ENCODE measurements around the gene SYT9.

SYT9 gene
- 0 to 0.54 reads per million in 2 donors for total RNA-seq

- DNase-seq = peak in 1 of 5 experiments; percentile 42
Measured at GRCh38 chr11:7251836-7252682, at the start of gene SYT9. TSS of gene SYT9 (plus strand) at chr11:7251904. CDS start at chr11:7252187, 283 bp downstream.

GRCh38 chr11:7202412-7202811, 49.3 kb upstream of the SYT9 start:
- no peak for DNase-seq

- no peak for DNase-seq
Measured at GRCh38 chr11:7204778-7205177, 46.9 kb upstream of the SYT9 start.

- no peak for DNase-seq
Measured at GRCh38 chr11:7208391-7208790, 43.3 kb upstream of the SYT9 start.

- no peak for DNase-seq
Measured at GRCh38 chr11:7219491-7219890, 32.2 kb upstream of the SYT9 start.

- DNase-seq = no peak
Measured at GRCh38 chr11:7220636-7221035, 31.1 kb upstream of the SYT9 start.

- no peak for DNase-seq
Measured at GRCh38 chr11:7222619-7223018, 29.1 kb upstream of the SYT9 start.

- DNase-seq = no peak
Measured at GRCh38 chr11:7239877-7240276, 11.8 kb upstream of the SYT9 start.

- no peak for DNase-seq
Measured at GRCh38 chr11:7245341-7245740, 6.4 kb upstream of the SYT9 start.

GRCh38 chr11:7246179-7246578, 5.5 kb upstream of the SYT9 start:
- no peak for DNase-seq

- DNase-seq = no peak
Measured at GRCh38 chr11:7250166-7250565, 1.5 kb upstream of the SYT9 start.

- no peak for DNase-seq
Measured at GRCh38 chr11:7251487-7251835, 243 bp upstream of the SYT9 start.

GRCh38 chr11:7252683-7253213, 1.0 kb downstream of the SYT9 start:
- DNase-seq = no peak

GRCh38 chr11:7253800-7254199, 2.1 kb downstream of the SYT9 start:
- DNase-seq = no peak

- no peak for DNase-seq
Measured at GRCh38 chr11:7254731-7255291, 3.1 kb downstream of the SYT9 start.

GRCh38 chr11:7256943-7257342, 5.2 kb downstream of the SYT9 start:
- DNase-seq = no peak

- no peak for DNase-seq
Measured at GRCh38 chr11:7257724-7258123, 6.0 kb downstream of the SYT9 start.

- DNase-seq = no peak
Measured at GRCh38 chr11:7261578-7261977, 9.9 kb downstream of the SYT9 start.

GRCh38 chr11:7262672-7263071, 11.0 kb downstream of the SYT9 start:
- DNase-seq = no peak

- no peak for DNase-seq
Measured at GRCh38 chr11:7263842-7264241, 12.1 kb downstream of the SYT9 start.

GRCh38 chr11:7268758-7269157, 17.1 kb downstream of the SYT9 start:
- DNase-seq = no peak

GRCh38 chr11:7270233-7270865, 18.6 kb downstream of the SYT9 start:
- DNase-seq = no peak

GRCh38 chr11:7272373-7272772, 20.7 kb downstream of the SYT9 start:
- DNase-seq = no peak

GRCh38 chr11:7275133-7275532, 23.4 kb downstream of the SYT9 start:
- DNase-seq = no peak
